Liver (tissue), 3 donors: ENCODE measurements around the gene RTP2.

Source experiments
- CTCF ChIP-seq: fragments of 150-350 bp; IDR thresholded peaks from 2 replicates; pipeline ENCODE4 v1.5.1; 2017; ENCODE audit warnings: improper control_type of control experiment, low read depth, low read length; ENCODE audit not compliant: missing input control
- GABPA ChIP-seq, 2 donors: IDR thresholded peaks in 1 of 2; conservative IDR thresholded peaks in 1 of 2; 2 replicates each; pipeline ENCODE4 v1.6.1; 2016; ENCODE audit warnings: antibody characterized with exemption in 2 of 2, mild to moderate bottlenecking in 1 of 2, moderate library complexity in 1 of 2
- JUND ChIP-seq, 2 donors: IDR thresholded peaks; 2 replicates each; pipeline ENCODE4 v1.6.1; 2016; ENCODE audit warnings: antibody characterized with exemption in 2 of 2
- RAD21 ChIP-seq, 2 donors: IDR thresholded peaks; 2 replicates each; pipeline ENCODE4 v1.6.1; 2016; ENCODE audit warnings: antibody characterized with exemption in 2 of 2, mild to moderate bottlenecking in 2 of 2
- REST ChIP-seq: IDR thresholded peaks from 2 replicates; pipeline ENCODE4 v1.6.1; 2016; ENCODE audit warnings: antibody characterized with exemption, mild to moderate bottlenecking
- RXRA ChIP-seq, 2 donors: IDR thresholded peaks; 2 replicates each; pipeline ENCODE4 v1.6.1; 2017 to 2018; ENCODE audit warnings: antibody characterized with exemption in 2 of 2, mild to moderate bottlenecking in 1 of 2
- TAF1 ChIP-seq: conservative IDR thresholded peaks from 2 replicates; pipeline ENCODE4 v1.6.1; 2016; ENCODE audit warnings: antibody characterized with exemption, mild to moderate bottlenecking
- YY1 ChIP-seq: IDR thresholded peaks from 2 replicates; pipeline ENCODE4 v1.6.1; 2016; ENCODE audit warnings: antibody characterized with exemption, mild to moderate bottlenecking
- donor health status: healthy.
- donor health status: healthy.

GRCh38 chr3:187705164-187705563 is 2.8 kb upstream of the RTP2 start:
- TF ChIP-seq CTCF (no peak), TAF1 (no peak), YY1 (no peak), RXRA (IDR thresholded peaks at IDR 0.05) (no peak), REST (no peak), RAD21 (IDR thresholded peaks at IDR 0.05) (no peak), GABPA (IDR thresholded peaks at IDR 0.05 in 1 of 2, conservative IDR thresholded peaks at IDR 0.05 in 1 of 2) (no peak), JUND (IDR thresholded peaks at IDR 0.05) (no peak)
